Measurements from ENCODE around the gene CDKN1A.

CDKN1A gene

GRCh38 chr6:36683656-36684446 is 5.3 kb downstream of the CDKN1A start:
- H4K20me1 ChIP-seq (ENCODE audit: insufficient read depth, low read length): no peaks in the 10 kb centered on the region
- H3K4me3 ChIP-seq (ENCODE audit: low read depth, low read length, poor library complexity, severe bottlenecking): no peak overlapping the region
- H3K9me2 ChIP-seq (ENCODE audit: low read depth, low read length): no peaks in the 10 kb centered on the region
- no peak overlapping the region for H3K4me2 ChIP-seq (ENCODE audit: low read length)
- no peak for TF ChIP-seq EZH2 (IDR thresholded peaks at IDR 0.05; ENCODE audit: borderline replicate concordance, low read length)
- no peak for TF ChIP-seq CTCF (IDR thresholded peaks at IDR 0.05; ENCODE audit: low read length)
- H3K27me3 ChIP-seq (ENCODE audit: insufficient read depth, low read length): no peaks in the 10 kb centered on the region
- H3K9ac ChIP-seq (ENCODE audit: low read length): no peak overlapping the region
- H2AFZ ChIP-seq (ENCODE audit: low read length): no peak overlapping the region
- peak overlapping the region; percentile 48 for H3K27ac ChIP-seq (ENCODE audit: low read depth, low read length, poor library complexity, severe bottlenecking)
- H3K79me2 ChIP-seq (ENCODE audit: insufficient read depth, low read length): no peaks in the 10 kb centered on the region
- H3F3A ChIP-seq (ENCODE audit: insufficient read depth, low read length): no peaks in the 10 kb centered on the region
- H3K9me3 ChIP-seq (ENCODE audit: low read length): no peaks in the 10 kb centered on the region
- H3K36me3 ChIP-seq (ENCODE audit: insufficient read depth, low read length): no peaks in the 10 kb centered on the region
- peaks cover 48% of the 10 kb centered on the region for H3K4me1 ChIP-seq (ENCODE audit: insufficient read depth, low read length, severe bottlenecking)

DNA sequence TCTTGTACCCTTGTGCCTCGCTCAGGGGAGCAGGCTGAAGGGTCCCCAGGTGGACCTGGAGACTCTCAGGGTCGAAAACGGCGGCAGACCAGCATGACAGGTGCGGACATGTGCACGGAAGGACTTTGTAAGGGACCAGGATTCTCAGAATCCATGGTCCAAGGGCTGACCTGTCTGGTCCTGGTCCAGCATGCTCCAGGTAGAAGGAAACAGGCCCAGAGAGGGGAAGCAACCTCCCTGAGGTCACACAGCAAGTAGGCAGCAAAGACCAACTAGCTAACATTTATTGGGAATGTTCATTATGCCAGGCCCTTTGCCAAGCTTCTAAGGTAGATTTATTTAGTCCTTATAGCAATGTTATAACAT is 5.9 kb downstream of the CDKN1A start:
- Histone ChIP-seq H3K27me3 (ENCODE audit: insufficient read depth, low read length) (no peaks in the 10 kb centered on the region), H3K4me2 (ENCODE audit: low read length) (no peak overlapping the region), H3K4me3 (ENCODE audit: low read depth, low read length, poor library complexity, severe bottlenecking) (no peak overlapping the region), H3K9me2 (ENCODE audit: low read depth, low read length) (no peaks in the 10 kb centered on the region), H3K9me3 (ENCODE audit: low read length) (no peaks in the 10 kb centered on the region), H3K36me3 (ENCODE audit: insufficient read depth, low read length) (no peaks in the 10 kb centered on the region), H3K79me2 (ENCODE audit: insufficient read depth, low read length) (no peaks in the 10 kb centered on the region), H2AFZ (ENCODE audit: low read length) (no peak overlapping the region), H3K4me1 (ENCODE audit: insufficient read depth, low read length, severe bottlenecking) (peaks cover 42% of the 10 kb centered on the region), H4K20me1 (ENCODE audit: insufficient read depth, low read length) (no peaks in the 10 kb centered on the region), H3K27ac (ENCODE audit: low read depth, low read length, poor library complexity, severe bottlenecking) (no peak overlapping the region), H3K9ac (ENCODE audit: low read length) (no peak overlapping the region), H3F3A (ENCODE audit: insufficient read depth, low read length) (no peaks in the 10 kb centered on the region)
- no peak for TF ChIP-seq EZH2 (IDR thresholded peaks at IDR 0.05; ENCODE audit: borderline replicate concordance, low read length)
- TF ChIP-seq CTCF (IDR thresholded peaks at IDR 0.05; ENCODE audit: low read length): no peak

DNA sequence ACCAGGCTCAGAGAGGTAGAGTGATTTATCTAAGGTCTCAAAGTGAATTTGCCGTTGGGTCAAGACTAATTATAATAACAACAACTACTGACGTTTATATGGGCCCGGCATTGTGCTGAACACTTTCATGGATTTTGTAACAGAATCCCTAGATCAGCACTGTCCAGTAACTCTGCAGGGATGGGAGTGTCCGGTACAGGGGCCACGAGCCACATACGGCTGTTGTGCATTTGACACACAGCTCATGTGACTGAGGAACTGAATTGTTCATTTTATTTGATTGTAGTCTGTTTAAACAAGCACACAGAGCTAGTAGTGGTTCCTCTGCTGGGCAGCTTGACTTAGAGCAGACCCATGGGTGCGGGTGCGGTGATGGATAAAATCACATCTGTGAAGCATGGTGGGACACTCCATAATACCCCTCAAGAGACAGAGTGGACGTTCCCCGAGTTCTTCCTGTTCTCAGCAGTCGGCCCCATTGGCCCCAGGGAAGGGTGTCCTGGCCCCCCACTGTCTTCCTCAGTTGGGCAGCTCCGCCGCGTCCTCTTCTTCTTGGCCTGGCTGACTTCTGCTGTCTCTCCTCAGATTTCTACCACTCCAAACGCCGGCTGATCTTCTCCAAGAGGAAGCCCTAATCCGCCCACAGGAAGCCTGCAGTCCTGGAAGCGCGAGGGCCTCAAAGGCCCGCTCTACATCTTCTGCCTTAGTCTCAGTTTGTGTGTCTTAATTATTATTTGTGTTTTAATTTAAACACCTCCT is 6.8 kb downstream of the CDKN1A start:
- Histone ChIP-seq H3K9ac (ENCODE audit: low read length) (no peak overlapping the region), H3K36me3 (ENCODE audit: insufficient read depth, low read length) (no peaks in the 10 kb centered on the region), H4K20me1 (ENCODE audit: insufficient read depth, low read length) (no peaks in the 10 kb centered on the region), H3K9me2 (ENCODE audit: low read depth, low read length) (no peaks in the 10 kb centered on the region), H3K27me3 (ENCODE audit: insufficient read depth, low read length) (no peaks in the 10 kb centered on the region), H3K9me3 (ENCODE audit: low read length) (no peaks in the 10 kb centered on the region), H3K79me2 (ENCODE audit: insufficient read depth, low read length) (no peaks in the 10 kb centered on the region), H3K4me3 (ENCODE audit: low read depth, low read length, poor library complexity, severe bottlenecking) (no peak overlapping the region), H2AFZ (ENCODE audit: low read length) (no peak overlapping the region), H3K4me2 (ENCODE audit: low read length) (no peak overlapping the region), H3K27ac (ENCODE audit: low read depth, low read length, poor library complexity, severe bottlenecking) (no peak overlapping the region), H3K4me1 (ENCODE audit: insufficient read depth, low read length, severe bottlenecking) (peaks cover 33% of the 10 kb centered on the region), H3F3A (ENCODE audit: insufficient read depth, low read length) (no peaks in the 10 kb centered on the region)
- TF ChIP-seq EZH2 (IDR thresholded peaks at IDR 0.05; ENCODE audit: borderline replicate concordance, low read length) (no peak), CTCF (IDR thresholded peaks at IDR 0.05; ENCODE audit: low read length) (no peak)
